Measurements from ENCODE around the gene SMYD3.

The SMYD3 gene

GRCh38 chr1:246533371-246533905 lies 26.4 kb upstream of the SMYD3 start:
- Histone ChIP-seq H3K27ac (no peak overlapping the region), H3K79me2 (no peaks in the 10 kb centered on the region), H3K4me1 (no peaks in the 10 kb centered on the region), H3K9ac (no peak overlapping the region), H3K27me3 (ENCODE audit: control insufficient read depth, insufficient read depth, low read length) (no peaks in the 10 kb centered on the region), H2AFZ (no peak overlapping the region), H3K36me3 (ENCODE audit: control insufficient read depth, insufficient read depth, low read length) (no peaks in the 10 kb centered on the region), H3K4me2 (ENCODE audit: low read length) (no peak overlapping the region), H3K4me3 (ENCODE audit: low read depth, low read length) (no peak overlapping the region), H3K9me3 (ENCODE audit: control insufficient read depth, low read length) (no peaks in the 10 kb centered on the region)
- no peak for TF ChIP-seq CTCF (IDR thresholded peaks at IDR 0.05)

DNA sequence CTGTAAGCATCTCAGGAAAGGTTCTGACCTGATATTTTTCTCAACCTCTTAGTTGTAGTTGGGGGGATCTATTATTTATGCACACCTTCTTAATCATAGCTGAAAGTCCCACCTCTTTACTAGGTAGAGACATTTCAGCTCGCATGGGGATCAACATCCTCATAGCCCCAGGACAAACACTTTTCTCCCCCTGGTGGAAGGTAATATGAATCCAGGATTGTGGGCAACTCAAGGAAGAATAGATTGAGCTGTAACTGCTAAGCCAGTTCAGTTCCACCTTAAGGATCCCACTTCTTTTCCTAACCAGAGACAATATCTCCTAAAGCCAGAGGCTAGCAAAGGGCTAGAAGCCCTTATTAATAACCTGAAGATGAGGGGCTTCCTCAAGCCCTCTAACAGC lies 25.4 kb upstream of the SMYD3 start:
- Histone ChIP-seq H2AFZ (no peak overlapping the region), H3K9ac (no peak overlapping the region), H3K9me3 (ENCODE audit: control insufficient read depth, low read length) (no peaks in the 10 kb centered on the region), H3K79me2 (no peaks in the 10 kb centered on the region), H3K4me3 (ENCODE audit: low read depth, low read length) (no peak overlapping the region), H3K4me1 (no peaks in the 10 kb centered on the region), H3K36me3 (ENCODE audit: control insufficient read depth, insufficient read depth, low read length) (no peaks in the 10 kb centered on the region), H3K27ac (no peak overlapping the region), H3K4me2 (ENCODE audit: low read length) (no peak overlapping the region), H3K27me3 (ENCODE audit: control insufficient read depth, insufficient read depth, low read length) (no peaks in the 10 kb centered on the region)
- no peak for TF ChIP-seq CTCF (IDR thresholded peaks at IDR 0.05)

DNA sequence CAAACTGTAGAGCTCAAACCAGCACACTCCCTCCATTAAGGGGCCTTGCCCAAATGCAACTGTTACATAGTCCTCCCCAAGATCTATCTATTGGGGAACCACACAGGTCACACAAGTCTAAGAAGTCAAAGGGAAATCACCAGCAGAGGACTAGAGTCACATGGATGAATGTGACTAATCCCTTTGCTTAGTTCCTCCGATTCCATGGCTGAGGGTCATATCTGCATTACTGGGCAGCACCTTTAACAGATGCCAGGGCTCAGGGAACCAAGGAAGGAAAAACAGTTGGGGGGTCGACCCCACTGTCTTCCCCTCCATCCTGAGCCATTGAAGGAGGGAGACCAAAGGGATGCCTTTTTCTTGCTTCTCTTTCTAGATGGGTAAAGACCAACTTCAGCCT lies 23.4 kb upstream of the SMYD3 start:
- H3K4me2 ChIP-seq (ENCODE audit: low read length) = no peak overlapping the region
- no peaks in the 10 kb centered on the region for H3K36me3 ChIP-seq (ENCODE audit: control insufficient read depth, insufficient read depth, low read length)
- H3K79me2 ChIP-seq = no peaks in the 10 kb centered on the region
- no peaks in the 10 kb centered on the region for H3K9me3 ChIP-seq (ENCODE audit: control insufficient read depth, low read length)
- H3K9ac ChIP-seq = no peak overlapping the region
- H2AFZ ChIP-seq = no peak overlapping the region
- no peak overlapping the region for H3K27ac ChIP-seq
- no peak for TF ChIP-seq CTCF (IDR thresholded peaks at IDR 0.05)
- no peaks in the 10 kb centered on the region for H3K27me3 ChIP-seq (ENCODE audit: control insufficient read depth, insufficient read depth, low read length)
- H3K4me3 ChIP-seq (ENCODE audit: low read depth, low read length) = no peak overlapping the region
- H3K4me1 ChIP-seq = no peaks in the 10 kb centered on the region

DNA sequence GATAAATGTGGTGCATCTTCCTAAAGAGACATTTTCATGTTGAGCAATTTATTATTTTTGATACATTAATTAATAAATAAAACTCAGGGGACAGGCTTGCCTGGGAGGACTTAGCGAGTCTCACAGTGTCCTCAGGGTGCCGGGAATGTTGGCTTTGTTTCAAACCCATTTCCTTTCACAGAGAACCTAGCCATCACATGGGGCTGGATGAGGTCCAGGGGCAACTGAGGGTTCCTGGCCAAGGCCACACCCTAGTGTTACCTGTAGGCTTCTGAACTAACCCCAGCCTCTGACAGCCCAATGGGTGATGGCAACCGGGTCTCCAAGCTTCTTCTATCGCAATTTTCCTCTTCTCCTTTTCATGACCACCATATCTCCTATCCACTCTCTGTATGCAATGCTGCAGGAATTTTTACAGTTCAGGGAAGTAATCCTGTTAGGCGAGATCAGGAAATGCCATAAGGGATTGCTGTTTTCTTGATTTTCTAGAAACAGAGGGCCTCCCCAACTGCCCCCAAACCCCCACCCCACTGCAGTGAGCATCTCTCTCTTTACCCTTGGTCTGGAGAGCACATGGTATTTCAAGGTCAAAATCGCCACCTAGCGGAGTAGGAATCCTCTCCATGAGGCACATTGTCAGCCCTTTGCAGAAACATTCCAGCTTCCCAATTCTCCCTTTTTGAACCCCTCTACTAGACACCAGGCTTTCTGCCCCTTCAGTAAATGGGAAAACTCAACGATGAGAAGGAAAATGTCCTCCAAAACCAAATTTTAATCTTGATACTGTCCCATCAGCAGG lies 22.1 kb upstream of the SMYD3 start:
- no peak overlapping the region for H3K4me2 ChIP-seq (ENCODE audit: low read length)
- no peak overlapping the region for H3K9ac ChIP-seq
- H3K4me3 ChIP-seq (ENCODE audit: low read depth, low read length) = no peak overlapping the region
- no peak overlapping the region for H3K27ac ChIP-seq
- H3K36me3 ChIP-seq (ENCODE audit: control insufficient read depth, insufficient read depth, low read length) = no peaks in the 10 kb centered on the region
- no peaks in the 10 kb centered on the region for H3K9me3 ChIP-seq (ENCODE audit: control insufficient read depth, low read length)
- H3K27me3 ChIP-seq (ENCODE audit: control insufficient read depth, insufficient read depth, low read length) = no peaks in the 10 kb centered on the region
- no peak overlapping the region for H2AFZ ChIP-seq
- TF ChIP-seq CTCF (IDR thresholded peaks at IDR 0.05) = no peak
- H3K79me2 ChIP-seq = no peaks in the 10 kb centered on the region
- no peaks in the 10 kb centered on the region for H3K4me1 ChIP-seq
